ENCODE results near the gene B4GALT2. TPM values are rescaled to one million over a fixed set of nuclear protein-coding genes. Genes with fewer than 3 reads are reported as not detected.

The B4GALT2 gene
- total and polyA plus RNA-seq, 10 of the 15 experiments (the other 5 are each of a cell fraction or from before 2014, with no cell fraction given), result 0.98 to 61.0 (median 23.4) TPM

DNA sequence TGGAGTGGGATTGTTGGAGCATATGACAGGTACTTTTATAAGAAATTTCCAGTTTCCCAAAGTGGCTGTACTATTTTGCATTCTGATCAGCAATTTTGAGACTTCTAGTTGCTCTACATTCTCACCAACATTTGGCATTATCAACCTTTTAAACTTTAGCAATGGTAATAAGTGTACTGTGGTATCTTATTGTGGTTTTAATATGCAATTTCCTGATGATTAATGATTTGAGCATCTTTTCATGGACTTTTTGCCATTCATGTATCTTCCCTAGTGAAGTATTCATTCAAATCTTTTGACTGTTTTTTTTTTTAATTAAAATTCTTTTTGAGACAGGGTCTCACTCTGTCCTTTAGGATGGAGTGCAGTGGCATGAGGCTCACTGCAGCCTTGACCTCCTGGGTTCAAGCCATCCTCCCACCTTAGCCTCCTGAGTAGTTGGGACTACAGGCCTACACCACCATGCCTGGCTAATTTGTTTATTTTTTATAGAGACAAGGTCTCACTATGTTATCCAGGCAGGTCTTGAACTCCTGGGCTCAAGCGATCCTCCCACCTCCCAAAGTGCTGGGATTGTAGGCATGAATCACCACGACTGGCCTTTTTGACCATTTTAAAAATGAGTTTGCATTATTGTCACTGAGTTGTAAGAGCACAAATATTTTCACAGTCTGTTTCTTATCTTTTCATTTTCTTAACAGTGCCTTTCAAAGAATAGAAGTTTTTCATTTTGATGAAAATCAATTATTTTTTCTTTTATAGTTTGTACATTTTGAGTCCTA, 60.1 kb downstream of the B4GALT2 start (continued):
- TF ChIP-seq, protein P1, sequence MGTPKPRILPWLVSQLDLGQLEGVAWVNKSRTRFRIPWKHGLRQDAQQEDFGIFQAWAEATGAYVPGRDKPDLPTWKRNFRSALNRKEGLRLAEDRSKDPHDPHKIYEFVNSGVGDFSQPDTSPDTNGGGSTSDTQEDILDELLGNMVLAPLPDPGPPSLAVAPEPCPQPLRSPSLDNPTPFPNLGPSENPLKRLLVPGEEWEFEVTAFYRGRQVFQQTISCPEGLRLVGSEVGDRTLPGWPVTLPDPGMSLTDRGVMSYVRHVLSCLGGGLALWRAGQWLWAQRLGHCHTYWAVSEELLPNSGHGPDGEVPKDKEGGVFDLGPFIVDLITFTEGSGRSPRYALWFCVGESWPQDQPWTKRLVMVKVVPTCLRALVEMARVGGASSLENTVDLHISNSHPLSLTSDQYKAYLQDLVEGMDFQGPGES (IDR thresholded peaks at IDR 0.05), result no peak
- TF ChIP-seq YBX1 (IDR thresholded peaks at IDR 0.05), result no peak
- TF ChIP-seq EGR1 (IDR thresholded peaks at IDR 0.05; ENCODE audit: borderline replicate concordance in 1 of 2, low read depth in 2 of 2, low read length in 2 of 2), result no peak
- TF ChIP-seq PML (IDR thresholded peaks at IDR 0.05; ENCODE audit: low read length), result no peak
- no peak for TF ChIP-seq EED (IDR thresholded peaks at IDR 0.05; ENCODE audit: low read depth)
- TF ChIP-seq ZBED1 (IDR thresholded peaks at IDR 0.05; ENCODE audit: borderline replicate concordance), result no peak

DNA sequence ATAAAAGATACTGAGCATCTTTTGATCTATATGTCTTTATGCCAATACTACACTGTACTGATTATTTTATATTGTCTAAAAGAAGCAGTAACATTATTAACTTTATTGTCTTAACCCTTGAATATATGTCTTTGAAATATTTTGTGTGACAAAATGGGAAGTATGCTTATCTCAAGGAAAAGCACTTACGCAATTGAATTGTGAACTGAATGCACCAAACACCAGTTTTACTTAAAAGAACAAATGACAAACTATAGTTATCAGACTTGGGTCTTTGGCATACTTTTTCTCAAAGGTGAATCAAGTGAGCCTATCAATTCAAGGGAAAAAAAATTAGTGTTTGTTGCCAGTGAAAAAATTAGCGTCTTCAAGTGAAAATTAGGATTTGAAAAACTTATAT, 61.4 kb downstream of the B4GALT2 start:
- intact Hi-C loops (cut with micrococcal nuclease; ENCODE audit: unreplicated experiment) (no loop called here), in situ Hi-C loops (cut with MboI) (loop anchor here (5.0 kb wide), 1 partner anchor 513 kb away; no protein-coding TSS in a partner anchor)
- no peaks in the 10 kb centered on the region for H3K9me3 ChIP-seq (replicated peaks; ENCODE audit: control insufficient read depth, insufficient read depth, low read length)
- ChIA-PET POLR2A (interaction anchor here (0.5 to 0.6 kb wide), 2 partner anchors 18 to 624 kb away, joined by 3 read pairs; no protein-coding TSS in a partner anchor), CTCF (interaction anchor here (1.0 to 12.6 kb wide), 6 partner anchors 16 to 276 kb away, joined by 3 to 167 read pairs (median 4); partner anchors contain the start of gene ARTN), SMC1A (ENCODE audit: uncharacterized antibody, unreplicated experiment) (interaction anchor here (0.8 to 2.0 kb wide), 3 partner anchors 35 to 277 kb away, joined by 3 to 11 read pairs (median 7); no protein-coding TSS in a partner anchor), RAD21 (ENCODE audit: unreplicated experiment) (interaction anchor here (1.3 kb wide), 1 partner anchor 277 kb away, joined by 6 read pairs; no protein-coding TSS in a partner anchor)
- H3K27ac ChIP-seq (ENCODE audit: control insufficient read depth, insufficient read depth), result no peak overlapping the region
- no peak overlapping the region for H3K4me2 ChIP-seq (ENCODE audit: control insufficient read depth, insufficient read depth)
- no peak for ATAC-seq
- no peak overlapping the region for H3K9ac ChIP-seq (ENCODE audit: control insufficient read depth, insufficient read depth, low read length)
- no peak for DNase-seq (ENCODE audit: low read depth, low spot score)
- no peaks in the 10 kb centered on the region for H3K27me3 ChIP-seq (replicated peaks in 1 of 2; ENCODE audit: control insufficient read depth in 2 of 2, insufficient read depth in 2 of 2, low read length in 1 of 2)
- H3K36me3 ChIP-seq (ENCODE audit: control insufficient read depth in 2 of 2, insufficient read depth in 2 of 2, low read length in 1 of 2), result no peaks in the 10 kb centered on the region
- no TSS peak for BruUV-seq (replicated peaks)
- no peaks in the 10 kb centered on the region for H3K79me2 ChIP-seq (ENCODE audit: control insufficient read depth, insufficient read depth, low read length)
- H3K4me1 ChIP-seq (ENCODE audit: control insufficient read depth, insufficient read depth, low read length), result peaks cover 9% of the 10 kb centered on the region; the same call in 1 of the 2 replicates
- no peak for FAIRE-seq
- no peak overlapping the region for H3K4me3 ChIP-seq
- 34% methylated on average over 2 of the region's 2 CpGs for WGBS (ENCODE audit: insufficient coverage, insufficient replicate concordance, low lambda C conversion rate, missing lambda C conversion rate)
- no peaks in the 10 kb centered on the region for H4K20me1 ChIP-seq (ENCODE audit: control insufficient read depth, insufficient read depth)
- no peak overlapping the region for H2AFZ ChIP-seq (ENCODE audit: control insufficient read depth, low read depth, low read length)
- TF ChIP-seq SRF (IDR thresholded peaks at IDR 0.05; ENCODE audit: low read depth in 2 of 2, low read length in 2 of 2) (no peak), EED (IDR thresholded peaks at IDR 0.05; ENCODE audit: low read depth) (no peak), GATAD2B (conservative IDR thresholded peaks at IDR 0.05; ENCODE audit: low read depth) (no peak), ASH2L (IDR thresholded peaks at IDR 0.05; ENCODE audit: borderline replicate concordance, low read depth) (no peak), DPF2 (IDR thresholded peaks at IDR 0.05) (no peak), RAD51 (IDR thresholded peaks at IDR 0.05) (no peak)
- TF ChIP-seq, protein P2, sequence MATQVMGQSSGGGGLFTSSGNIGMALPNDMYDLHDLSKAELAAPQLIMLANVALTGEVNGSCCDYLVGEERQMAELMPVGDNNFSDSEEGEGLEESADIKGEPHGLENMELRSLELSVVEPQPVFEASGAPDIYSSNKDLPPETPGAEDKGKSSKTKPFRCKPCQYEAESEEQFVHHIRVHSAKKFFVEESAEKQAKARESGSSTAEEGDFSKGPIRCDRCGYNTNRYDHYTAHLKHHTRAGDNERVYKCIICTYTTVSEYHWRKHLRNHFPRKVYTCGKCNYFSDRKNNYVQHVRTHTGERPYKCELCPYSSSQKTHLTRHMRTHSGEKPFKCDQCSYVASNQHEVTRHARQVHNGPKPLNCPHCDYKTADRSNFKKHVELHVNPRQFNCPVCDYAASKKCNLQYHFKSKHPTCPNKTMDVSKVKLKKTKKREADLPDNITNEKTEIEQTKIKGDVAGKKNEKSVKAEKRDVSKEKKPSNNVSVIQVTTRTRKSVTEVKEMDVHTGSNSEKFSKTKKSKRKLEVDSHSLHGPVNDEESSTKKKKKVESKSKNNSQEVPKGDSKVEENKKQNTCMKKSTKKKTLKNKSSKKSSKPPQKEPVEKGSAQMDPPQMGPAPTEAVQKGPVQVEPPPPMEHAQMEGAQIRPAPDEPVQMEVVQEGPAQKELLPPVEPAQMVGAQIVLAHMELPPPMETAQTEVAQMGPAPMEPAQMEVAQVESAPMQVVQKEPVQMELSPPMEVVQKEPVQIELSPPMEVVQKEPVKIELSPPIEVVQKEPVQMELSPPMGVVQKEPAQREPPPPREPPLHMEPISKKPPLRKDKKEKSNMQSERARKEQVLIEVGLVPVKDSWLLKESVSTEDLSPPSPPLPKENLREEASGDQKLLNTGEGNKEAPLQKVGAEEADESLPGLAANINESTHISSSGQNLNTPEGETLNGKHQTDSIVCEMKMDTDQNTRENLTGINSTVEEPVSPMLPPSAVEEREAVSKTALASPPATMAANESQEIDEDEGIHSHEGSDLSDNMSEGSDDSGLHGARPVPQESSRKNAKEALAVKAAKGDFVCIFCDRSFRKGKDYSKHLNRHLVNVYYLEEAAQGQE (IDR thresholded peaks at IDR 0.05; ENCODE audit: low read depth, low read length), result no peak
- TF ChIP-seq, protein P3, sequence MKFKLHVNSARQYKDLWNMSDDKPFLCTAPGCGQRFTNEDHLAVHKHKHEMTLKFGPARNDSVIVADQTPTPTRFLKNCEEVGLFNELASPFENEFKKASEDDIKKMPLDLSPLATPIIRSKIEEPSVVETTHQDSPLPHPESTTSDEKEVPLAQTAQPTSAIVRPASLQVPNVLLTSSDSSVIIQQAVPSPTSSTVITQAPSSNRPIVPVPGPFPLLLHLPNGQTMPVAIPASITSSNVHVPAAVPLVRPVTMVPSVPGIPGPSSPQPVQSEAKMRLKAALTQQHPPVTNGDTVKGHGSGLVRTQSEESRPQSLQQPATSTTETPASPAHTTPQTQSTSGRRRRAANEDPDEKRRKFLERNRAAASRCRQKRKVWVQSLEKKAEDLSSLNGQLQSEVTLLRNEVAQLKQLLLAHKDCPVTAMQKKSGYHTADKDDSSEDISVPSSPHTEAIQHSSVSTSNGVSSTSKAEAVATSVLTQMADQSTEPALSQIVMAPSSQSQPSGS (IDR thresholded peaks at IDR 0.05; ENCODE audit: low read length), result no peak
- TF ChIP-seq, protein P4, sequence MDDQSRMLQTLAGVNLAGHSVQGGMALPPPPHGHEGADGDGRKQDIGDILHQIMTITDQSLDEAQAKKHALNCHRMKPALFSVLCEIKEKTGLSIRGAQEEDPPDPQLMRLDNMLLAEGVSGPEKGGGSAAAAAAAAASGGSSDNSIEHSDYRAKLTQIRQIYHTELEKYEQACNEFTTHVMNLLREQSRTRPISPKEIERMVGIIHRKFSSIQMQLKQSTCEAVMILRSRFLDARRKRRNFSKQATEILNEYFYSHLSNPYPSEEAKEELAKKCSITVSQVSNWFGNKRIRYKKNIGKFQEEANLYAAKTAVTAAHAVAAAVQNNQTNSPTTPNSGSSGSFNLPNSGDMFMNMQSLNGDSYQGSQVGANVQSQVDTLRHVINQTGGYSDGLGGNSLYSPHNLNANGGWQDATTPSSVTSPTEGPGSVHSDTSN (IDR thresholded peaks at IDR 0.05; ENCODE audit: insufficient replicate concordance, low read depth, low read length), result no peak

All from GM12878 (cell line).